SK-N-SH (cell line): ENCODE data around the gene MBP. TPM values are rescaled to one million over a fixed set of nuclear protein-coding genes. Genes with fewer than 3 reads are reported as not detected.

Experiments used
- CTCF ChIA-PET: fragments of 300-600, 350-600 bp; formaldehyde crosslinking; extraction: SDS; loops from one replicate; lab custom pipeline; 2021; lab: Yijun Ruan, JAX
- POLR2A ChIA-PET: fragments of 350-600 bp; sonication (Branson Sonifier 250); formaldehyde crosslinking; extraction: SDS; loops from one replicate; lab custom pipeline; 2020; ENCODE audit warnings: antibody characterized with exemption, inconsistent platforms; lab: Yijun Ruan, JAX
- DNase-seq: peaks from one replicate; pipeline ENCODE4 v3.0.0; 2012
- H2AFZ ChIP-seq: fragments of 200-600 bp; sonication (generic); 2 replicates; pipeline ENCODE4 v1.8.1; 2016; ENCODE audit warnings: antibody characterized with exemption, mild to moderate bottlenecking, low read depth
- H3F3A ChIP-seq: fragments of 200-600 bp; sonication (generic); replicated peaks from 2 replicates; pipeline ENCODE3; 2016; ENCODE audit warnings: antibody characterized with exemption, mild to moderate bottlenecking; ENCODE audit not compliant: insufficient read depth
- H3K27ac ChIP-seq, 2 experiments: fragments of 200-500 bp in 1 of 2; fragments of 200-600 bp in 1 of 2; sonication (Bioruptor generic) in 1 of 2; sonication (generic), shearing (Covaris generic) in 1 of 2; 2 replicates each; pipeline versions ENCODE4 v1.5.1 to v1.6.1; 2014 to 2016; ENCODE audit warnings: low read depth in 2 of 2, inconsistent platforms in 1 of 2, low read length in 1 of 2, mild to moderate bottlenecking in 1 of 2, mixed read lengths in 1 of 2
- H3K27me3 ChIP-seq: fragments of 200-600 bp; sonication (generic), shearing (Covaris generic); 2 replicates; pipeline ENCODE4 v1.6.1; 2016; ENCODE audit warnings: mixed run types; ENCODE audit not compliant: insufficient read depth
- H3K36me3 ChIP-seq, 2 experiments: fragments of 200-500 bp in 1 of 2; fragments of 200-600 bp in 1 of 2; sonication (Bioruptor generic) in 1 of 2; sonication (generic) in 1 of 2; replicated peaks in 1 of 2; 2 replicates each; pipeline versions ENCODE3 to v1.5.1; 2014 to 2016; ENCODE audit warnings: low read length in 1 of 2, mild to moderate bottlenecking in 1 of 2; ENCODE audit not compliant: insufficient read depth in 2 of 2, control insufficient read depth in 1 of 2
- H3K4me1 ChIP-seq, 2 experiments: fragments of 200-500 bp in 1 of 2; fragments of 200-600 bp in 1 of 2; sonication (Bioruptor generic) in 1 of 2; sonication (generic), shearing (Covaris generic) in 1 of 2; 2 replicates each; pipeline versions ENCODE4 v1.5.1 to v1.6.1; 2014 to 2016; ENCODE audit warnings: low read depth in 1 of 2, low read length in 1 of 2, mixed run types in 1 of 2; ENCODE audit not compliant: insufficient read depth in 2 of 2, control insufficient read depth in 1 of 2
- H3K4me2 ChIP-seq: fragments of 200-600 bp; sonication (generic), shearing (Covaris generic); 2 replicates; pipeline ENCODE4 v1.6.1; 2017; ENCODE audit warnings: mixed run types
- H3K4me3 ChIP-seq, 2 experiments: fragments of 200-500 bp in 1 of 2; fragments of 200-600 bp in 1 of 2; sonication (Bioruptor generic) in 1 of 2; sonication (generic), shearing (Covaris generic) in 1 of 2; 2 replicates each; pipeline versions ENCODE4 v1.5.1 to v1.8.1; 2014 to 2016; ENCODE audit warnings: low read depth in 2 of 2, inconsistent platforms in 1 of 2, low read length in 1 of 2, mild to moderate bottlenecking in 1 of 2, mixed read lengths in 1 of 2, moderate library complexity in 1 of 2
- H3K79me2 ChIP-seq: fragments of 200-600 bp; sonication (generic); 2 replicates; pipeline ENCODE4 v1.8.1; 2017; ENCODE audit warnings: mild to moderate bottlenecking; ENCODE audit not compliant: insufficient read depth
- H3K9ac ChIP-seq: fragments of 200-600 bp; sonication (generic); 2 replicates; pipeline ENCODE4 v1.6.1; 2017; ENCODE audit warnings: mixed run types
- H3K9me2 ChIP-seq: fragments of 200-600 bp; sonication (generic); 2 replicates; pipeline ENCODE4 v1.6.1; 2017; ENCODE audit warnings: mixed run types
- H3K9me3 ChIP-seq: fragments of 200-600 bp; sonication (generic); 2 replicates; pipeline ENCODE4 v1.6.1; 2017; ENCODE audit warnings: mixed run types, mild to moderate bottlenecking, moderate library complexity
- H4K20me1 ChIP-seq: fragments of 200-600 bp; sonication (generic); 2 replicates; pipeline ENCODE4 v1.6.1; 2017; ENCODE audit warnings: mild to moderate bottlenecking, mixed run types; ENCODE audit not compliant: insufficient read depth
- CHD2 ChIP-seq: fragments of 150-350 bp; IDR thresholded peaks from 2 replicates; pipeline ENCODE4 v1.6.1; 2018; ENCODE audit warnings: low read length; ENCODE audit not compliant: partially characterized antibody
- EP300 ChIP-seq, 2 experiments: IDR thresholded peaks; 2 replicates each; pipeline versions ENCODE4 v1.4.0 to v1.6.1; 2012; ENCODE audit warnings: borderline replicate concordance in 1 of 2, low read depth in 1 of 2, low read length in 1 of 2
- EZH2phosphoT487 ChIP-seq: fragments of 200-600 bp; sonication (generic); IDR thresholded peaks from 2 replicates; pipeline ENCODE4 v1.6.1; 2017; ENCODE audit warnings: low read depth, mixed run types, mild to moderate bottlenecking, antibody characterized with exemption, moderate library complexity, borderline replicate concordance
- FOXM1 ChIP-seq: IDR thresholded peaks from 2 replicates; pipeline ENCODE4 v1.4.0; 2012; ENCODE audit warnings: low read depth, mild to moderate bottlenecking
- GABPA ChIP-seq: IDR thresholded peaks from 2 replicates; pipeline ENCODE4 v1.4.0; 2012; ENCODE audit warnings: low read depth, mild to moderate bottlenecking
- GATA2 ChIP-seq: sonication (generic); formaldehyde crosslinking; IDR thresholded peaks from 2 replicates; pipeline ENCODE4 v1.5.0; 2020; ENCODE audit warnings: mild to moderate bottlenecking, missing genetic modification reagents
- JUND ChIP-seq: IDR thresholded peaks from 2 replicates; pipeline ENCODE4 v1.4.0; 2012
- NRF1 ChIP-seq: IDR thresholded peaks from 2 replicates; pipeline ENCODE4 v1.6.1; 2012; ENCODE audit warnings: low read depth, mild to moderate bottlenecking, low read length
- RAD21 ChIP-seq: IDR thresholded peaks from 2 replicates; pipeline ENCODE4 v1.6.1; 2012; ENCODE audit warnings: mild to moderate bottlenecking, low read length
- TAF1 ChIP-seq: IDR thresholded peaks from 2 replicates; pipeline ENCODE4 v1.6.1; 2012; ENCODE audit warnings: low read depth, mild to moderate bottlenecking, low read length, moderate library complexity, borderline replicate concordance
- TEAD4 ChIP-seq: IDR thresholded peaks from 2 replicates; pipeline ENCODE4 v1.4.0; 2012; ENCODE audit warnings: mild to moderate bottlenecking, borderline replicate concordance; ENCODE audit not compliant: insufficient read depth
- YY1 ChIP-seq: IDR thresholded peaks from 2 replicates; pipeline ENCODE4 v1.4.0; 2012; ENCODE audit warnings: low read depth, mild to moderate bottlenecking
- WGBS: methylation state at CpG from one replicate; pipeline ENCODE4 v1.1.6; 2017; ENCODE audit warnings: low lambda C conversion rate; 5-methylcytosine and 5-hydroxymethylcytosine counted together
- polyA plus RNA-seq, 3 experiments: library from polyadenylated mRNA; depleted of rRNA; stranded (reverse); fragments of >200 nt; gene quantifications; 2 replicates each; pipeline ENCODE4 v1.2.3, GENCODE V29; 2012
- TF ChIP-seq, protein P1 (sequence below): IDR thresholded peaks from 2 replicates; pipeline ENCODE4 v1.4.0; 2012; ENCODE audit warnings: low read depth
- TF ChIP-seq, protein P2 (sequence below): IDR thresholded peaks from 2 replicates; pipeline ENCODE4 v1.4.0; 2012; ENCODE audit warnings: low read depth, borderline replicate concordance
- TF ChIP-seq, protein P3 (sequence below): IDR thresholded peaks from 2 replicates; pipeline ENCODE4 v1.4.0; 2012; ENCODE audit warnings: low read depth, borderline replicate concordance

MBP gene
- polyA plus RNA-seq, 1 of the 3 experiments (the other 2 are of a cell fraction) = 1.6 TPM

- POLR2A ChIA-PET = no interaction called here
- CTCF ChIA-PET = no interaction called here
- Histone ChIP-seq H3F3A (no peaks in the 10 kb centered on the region), H3K4me2 (no peak overlapping the region), H3K27me3 (no peaks in the 10 kb centered on the region; the same call in 1 of the 2 replicates), H2AFZ (no peak overlapping the region), H3K27ac (no peak overlapping the region), H3K36me3 (no peaks in the 10 kb centered on the region), H3K9me3 (no peaks in the 10 kb centered on the region), H4K20me1 (no peaks in the 10 kb centered on the region), H3K9me2 (no peaks in the 10 kb centered on the region), H3K4me3 (no peak overlapping the region), H3K4me1 (no peaks in the 10 kb centered on the region), H3K9ac (no peak overlapping the region), H3K79me2 (no peaks in the 10 kb centered on the region)
- 46% methylated on average over 5 of the region's 8 CpGs for WGBS
- no peak for TF ChIP-seq GABPA
- TF ChIP-seq EP300 (IDR thresholded peaks at IDR 0.05; ENCODE audit: borderline replicate concordance in 1 of 2, low read depth in 1 of 2, low read length in 1 of 2) = no peak
- TF ChIP-seq, protein P1, sequence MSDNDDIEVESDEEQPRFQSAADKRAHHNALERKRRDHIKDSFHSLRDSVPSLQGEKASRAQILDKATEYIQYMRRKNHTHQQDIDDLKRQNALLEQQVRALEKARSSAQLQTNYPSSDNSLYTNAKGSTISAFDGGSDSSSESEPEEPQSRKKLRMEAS = no peak
- no peak for TF ChIP-seq GATA2 (CRISPR knock-in tag)
- TF ChIP-seq, protein P2, sequence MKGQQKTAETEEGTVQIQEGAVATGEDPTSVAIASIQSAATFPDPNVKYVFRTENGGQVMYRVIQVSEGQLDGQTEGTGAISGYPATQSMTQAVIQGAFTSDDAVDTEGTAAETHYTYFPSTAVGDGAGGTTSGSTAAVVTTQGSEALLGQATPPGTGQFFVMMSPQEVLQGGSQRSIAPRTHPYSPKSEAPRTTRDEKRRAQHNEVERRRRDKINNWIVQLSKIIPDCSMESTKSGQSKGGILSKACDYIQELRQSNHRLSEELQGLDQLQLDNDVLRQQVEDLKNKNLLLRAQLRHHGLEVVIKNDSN = no peak
- no peak for TF ChIP-seq TEAD4
- TF ChIP-seq EZH2phosphoT487 = no peak
- no peak for TF ChIP-seq CHD2
- no peak for TF ChIP-seq JUND
- TF ChIP-seq, protein P3, sequence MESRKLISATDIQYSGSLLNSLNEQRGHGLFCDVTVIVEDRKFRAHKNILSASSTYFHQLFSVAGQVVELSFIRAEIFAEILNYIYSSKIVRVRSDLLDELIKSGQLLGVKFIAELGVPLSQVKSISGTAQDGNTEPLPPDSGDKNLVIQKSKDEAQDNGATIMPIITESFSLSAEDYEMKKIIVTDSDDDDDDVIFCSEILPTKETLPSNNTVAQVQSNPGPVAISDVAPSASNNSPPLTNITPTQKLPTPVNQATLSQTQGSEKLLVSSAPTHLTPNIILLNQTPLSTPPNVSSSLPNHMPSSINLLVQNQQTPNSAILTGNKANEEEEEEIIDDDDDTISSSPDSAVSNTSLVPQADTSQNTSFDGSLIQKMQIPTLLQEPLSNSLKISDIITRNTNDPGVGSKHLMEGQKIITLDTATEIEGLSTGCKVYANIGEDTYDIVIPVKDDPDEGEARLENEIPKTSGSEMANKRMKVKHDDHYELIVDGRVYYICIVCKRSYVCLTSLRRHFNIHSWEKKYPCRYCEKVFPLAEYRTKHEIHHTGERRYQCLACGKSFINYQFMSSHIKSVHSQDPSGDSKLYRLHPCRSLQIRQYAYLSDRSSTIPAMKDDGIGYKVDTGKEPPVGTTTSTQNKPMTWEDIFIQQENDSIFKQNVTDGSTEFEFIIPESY = no peak
- TF ChIP-seq RAD21 = no peak
- no peak for TF ChIP-seq YY1
- TF ChIP-seq NRF1 = no peak
- TF ChIP-seq TAF1 = no peak
- TF ChIP-seq FOXM1 = no peak
- DNase-seq = no peak
Observed at GRCh38 chr18:77141401-77142118, 9.0 kb upstream of the MBP start.
